GM21529 (cell line): ENCODE measurements around the gene CCNY.

Experiments used
- ATAC-seq: cut with Tn5 transposase; IDR thresholded peaks from one replicate; pipeline ENCODE4 v1.9.1; 2021; ENCODE audit not compliant: unreplicated experiment

The CCNY gene

DNA sequence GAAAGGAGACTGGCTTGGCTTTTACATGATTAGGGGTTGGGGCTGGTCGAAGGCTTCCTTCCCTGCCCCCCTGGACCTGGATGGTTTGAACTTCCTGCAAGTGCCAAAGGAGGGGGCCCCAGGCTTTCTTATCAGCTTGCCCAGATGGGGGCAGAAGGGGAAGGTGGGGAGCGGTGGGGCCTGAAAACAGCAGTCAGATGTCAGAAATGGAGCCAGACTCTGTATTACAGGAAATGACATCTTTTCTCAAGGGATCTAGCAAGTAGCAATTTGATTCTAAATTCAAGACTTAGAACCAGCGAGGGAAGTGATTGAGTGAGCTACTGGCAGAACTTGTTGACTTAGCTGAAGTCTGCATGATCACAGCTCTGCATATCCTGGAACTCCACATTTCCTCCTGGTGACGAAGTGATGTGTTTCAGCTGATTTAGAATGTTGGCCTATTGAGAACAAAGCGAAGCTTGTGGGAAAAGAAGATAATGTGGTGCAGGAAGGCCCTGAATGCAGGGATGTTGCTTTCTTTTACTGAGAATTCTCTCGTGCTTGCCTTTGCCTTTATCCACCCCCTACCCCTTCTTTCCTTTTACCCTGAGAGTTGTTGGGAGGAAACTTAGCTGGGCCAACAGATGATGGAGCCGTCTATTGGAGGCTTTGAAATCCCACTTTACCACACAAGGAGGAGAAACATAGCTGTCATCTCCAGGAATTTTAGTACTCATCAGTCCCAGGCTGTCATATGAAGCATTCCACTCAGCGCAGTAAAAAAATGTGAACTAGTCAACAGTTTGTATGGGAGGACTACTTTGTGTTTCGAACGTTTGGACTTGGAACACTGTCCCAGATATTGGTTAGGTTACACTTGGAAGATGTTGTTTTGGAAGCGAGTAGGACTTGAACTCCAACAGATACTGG lies 43.2 kb downstream of the CCNY start:
- peak; percentile 87 for ATAC-seq

GRCh38 chr10:35382096-35382495 lies 45.8 kb downstream of the CCNY start:
- no peak for ATAC-seq

- no peak for ATAC-seq
Observed at GRCh38 chr10:35384265-35384868, 48.1 kb downstream of the CCNY start.

GRCh38 chr10:35386594-35387174 lies 50.4 kb downstream of the CCNY start:
- no peak for ATAC-seq

DNA sequence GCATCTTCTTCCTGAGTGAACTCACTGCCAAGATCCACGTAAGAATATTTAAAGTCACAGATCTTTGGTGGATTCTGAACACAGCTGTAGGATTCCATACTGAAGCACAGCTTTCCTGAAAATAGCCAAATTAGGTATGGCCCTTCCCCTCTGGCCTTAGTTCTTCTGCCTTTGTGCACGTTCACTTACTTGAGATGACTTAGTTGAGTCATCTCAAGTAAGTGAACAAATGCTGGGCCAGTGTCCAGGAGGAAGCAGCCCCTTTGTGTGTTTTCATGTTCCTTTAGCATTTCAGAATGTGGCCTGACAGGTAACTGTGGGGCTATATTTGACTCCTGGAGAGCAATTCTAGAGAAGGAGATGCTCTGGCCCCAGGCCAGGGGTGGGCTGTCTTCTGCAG lies 51.5 kb downstream of the CCNY start:
- ATAC-seq: peak; percentile 90

GRCh38 chr10:35388197-35388596 lies 51.9 kb downstream of the CCNY start:
- peak; percentile 51 for ATAC-seq

DNA sequence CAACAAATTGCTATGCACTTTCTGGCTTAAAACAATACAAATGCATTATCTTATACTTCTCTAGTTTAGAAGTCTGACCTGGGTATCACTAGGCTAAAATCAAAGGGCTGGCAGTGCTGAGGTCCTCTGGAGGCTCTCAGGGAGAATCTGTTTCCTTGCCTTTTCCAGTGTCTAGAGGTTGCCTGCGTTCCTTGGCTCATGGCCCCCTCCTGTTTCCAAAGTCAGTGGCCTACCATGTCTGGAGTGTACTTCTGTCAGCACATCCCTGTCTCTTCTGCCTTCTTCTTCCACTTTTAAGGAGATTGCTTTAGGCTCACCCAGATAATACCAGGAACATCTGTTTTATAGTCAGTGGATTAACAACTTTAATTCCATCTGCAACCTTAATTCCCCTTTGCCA lies 52.4 kb downstream of the CCNY start:
- no peak for ATAC-seq

DNA sequence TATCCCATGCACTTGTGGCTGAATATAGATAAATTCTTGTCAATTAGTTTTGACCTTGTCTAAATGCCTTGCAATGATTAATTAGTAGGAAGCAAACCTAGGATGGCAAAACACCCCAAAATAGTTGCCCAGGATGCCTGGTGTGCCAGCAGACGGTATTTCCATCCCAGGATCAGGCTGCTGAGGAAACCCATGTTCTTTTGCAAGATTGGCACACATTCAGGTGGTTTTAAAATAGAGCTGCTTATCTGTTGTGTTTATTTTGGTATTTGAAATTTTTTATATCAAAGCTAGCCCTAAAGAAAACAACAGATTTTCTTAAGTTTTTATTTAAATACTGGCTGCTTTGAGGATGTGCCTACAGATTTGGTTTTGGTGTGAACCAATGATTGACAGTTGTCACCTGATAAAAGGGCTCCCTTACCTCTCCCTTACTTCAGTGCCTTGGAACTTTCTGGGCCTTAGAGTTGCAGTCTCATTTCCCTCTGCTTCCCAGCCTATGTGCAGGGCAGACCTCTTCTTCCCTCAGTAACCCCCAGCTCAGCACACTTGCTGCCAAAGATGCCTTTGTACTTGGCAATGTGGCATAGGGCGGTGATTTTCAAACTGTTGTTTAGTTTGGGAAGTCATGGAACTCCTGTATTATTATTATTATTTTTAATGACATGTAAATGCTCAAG lies 54.0 kb downstream of the CCNY start:
- no peak for ATAC-seq

GRCh38 chr10:35390843-35391152 lies 54.5 kb downstream of the CCNY start:
- no peak for ATAC-seq

- no peak for ATAC-seq
Observed at GRCh38 chr10:35391153-35391953, 55.0 kb downstream of the CCNY start.

DNA sequence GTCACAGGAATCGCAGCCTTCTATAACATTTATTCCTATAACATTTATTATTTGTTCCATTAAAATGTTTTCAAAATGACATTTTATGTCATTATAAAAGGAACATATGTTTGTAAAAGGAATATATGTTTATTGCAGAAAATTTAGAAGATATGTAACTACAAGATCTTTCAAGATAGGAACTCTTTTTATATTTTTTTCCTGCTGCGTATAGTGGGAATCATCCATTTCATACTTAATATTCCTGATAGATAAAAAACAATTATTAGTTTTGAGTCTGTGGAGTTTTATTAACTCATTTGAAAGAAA lies 55.6 kb downstream of the CCNY start:
- ATAC-seq: no peak

GRCh38 chr10:35392482-35393228 lies 56.3 kb downstream of the CCNY start:
- ATAC-seq: no peak

- ATAC-seq: no peak
Observed at GRCh38 chr10:35394411-35394851, 58.1 kb downstream of the CCNY start.

GRCh38 chr10:35394934-35395333 lies 58.6 kb downstream of the CCNY start:
- ATAC-seq: no peak

- no peak for ATAC-seq
Observed at GRCh38 chr10:35396560-35397434, 60.5 kb downstream of the CCNY start.

GRCh38 chr10:35397953-35398352 lies 61.6 kb downstream of the CCNY start:
- ATAC-seq: no peak

DNA sequence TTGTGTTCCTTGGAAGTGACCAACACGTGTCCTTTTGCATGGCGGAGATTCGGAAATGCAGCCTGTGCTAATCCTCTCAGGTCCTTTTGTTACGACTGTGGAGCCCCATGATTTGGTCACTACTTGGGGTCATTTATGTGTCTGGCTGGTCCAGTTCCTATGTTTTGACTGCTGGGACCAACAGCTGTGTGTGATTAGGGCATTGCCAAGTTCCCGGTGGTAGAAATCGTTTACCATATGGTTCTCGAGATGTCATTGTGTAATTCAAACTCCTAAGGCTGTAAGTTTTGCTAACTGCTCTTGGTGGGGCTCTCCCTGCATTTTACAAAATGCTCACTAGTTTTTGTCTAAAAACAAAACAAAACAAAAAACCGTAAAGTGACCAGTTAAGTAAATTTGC lies 62.0 kb downstream of the CCNY start:
- ATAC-seq: no peak

DNA sequence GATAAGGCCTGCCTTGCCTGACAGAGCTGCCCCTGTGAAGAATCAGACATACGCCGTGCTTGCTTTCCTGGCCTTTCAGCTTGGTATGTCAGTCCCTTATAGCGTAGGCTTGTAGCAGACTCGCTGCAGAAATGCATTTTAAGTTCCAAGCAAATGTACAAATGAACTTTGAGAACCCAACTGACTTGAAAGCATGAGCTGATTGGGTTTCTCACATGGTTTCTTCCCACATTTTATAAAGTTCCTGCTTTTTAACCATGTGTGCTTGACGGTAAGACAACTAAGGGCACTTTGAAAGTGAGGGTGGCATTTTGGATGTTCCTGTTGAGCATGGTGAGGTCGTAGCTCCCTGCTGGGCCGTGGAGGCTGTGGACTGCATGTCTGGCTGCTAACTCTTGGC lies 62.6 kb downstream of the CCNY start:
- ATAC-seq: no peak

GRCh38 chr10:35399414-35400009 lies 63.2 kb downstream of the CCNY start:
- ATAC-seq: no peak
